Breast epithelium (tissue), 4 donors: ENCODE results near the gene MRPL49. TPM values are rescaled to one million over a fixed set of nuclear protein-coding genes. Genes with fewer than 3 reads are reported as not detected.

ENCODE experiments used
- DNase-seq, 2 donors: peaks; one replicate each; pipeline ENCODE4 v3.0.0-alpha.2; 2019; ENCODE audit warnings: low spot score in 2 of 2
- H3K27ac ChIP-seq, 2 donors: fragments of 200-600 bp; sonication (generic) in 1 of 2; one replicate each; pipeline ENCODE4 v1.5.1; 2016 to 2019; ENCODE audit warnings: mild to moderate bottlenecking in 1 of 2
- H3K27me3 ChIP-seq, 2 donors: fragments of 200-600 bp; sonication (generic) in 1 of 2; one replicate each; pipeline versions ENCODE4 v1.5.1 to v1.6.0; 2017 to 2019; ENCODE audit warnings: control low read depth in 1 of 2, mild to moderate bottlenecking in 1 of 2
- H3K36me3 ChIP-seq: fragments of 200-600 bp; one replicate; pipeline ENCODE4 v1.5.1; 2019
- H3K4me1 ChIP-seq, 2 donors: fragments of 200-600 bp; sonication (generic); one replicate each; pipeline ENCODE4 v1.5.1; 2016 to 2019; ENCODE audit warnings: control low read depth in 1 of 2
- H3K4me3 ChIP-seq, 3 donors: fragments of 200-600 bp; sonication (generic); 1 replicate in 2 of 3; 2 replicates in 1 of 3; pipeline ENCODE4 v1.5.1; 2016 to 2019; ENCODE audit warnings: mild to moderate bottlenecking in 3 of 3, moderate library complexity in 2 of 3
- H3K9me3 ChIP-seq, 2 donors: fragments of 200-600 bp; sonication (generic) in 1 of 2; one replicate each; pipeline ENCODE4 v1.5.1; 2016 to 2019; ENCODE audit warnings: control low read depth in 1 of 2
- CTCF ChIP-seq, 3 donors: fragments of 450-650 bp; IDR thresholded peaks; one replicate each; pipeline ENCODE4 v1.5.1; 2016 to 2017; ENCODE audit warnings: antibody characterized with exemption in 3 of 3, mild to moderate bottlenecking in 3 of 3, moderate library complexity in 3 of 3
- POLR2A ChIP-seq: fragments of 450-650 bp; IDR thresholded peaks from one replicate; pipeline ENCODE4 v1.6.1; 2016; ENCODE audit warnings: antibody characterized with exemption, mild to moderate bottlenecking, moderate library complexity
- POLR2AphosphoS5 ChIP-seq, 3 donors: sonication (generic); formaldehyde crosslinking; IDR thresholded peaks; one replicate each; pipeline ENCODE4 v1.6.1; 2017; ENCODE audit warnings: antibody characterized with exemption in 3 of 3
- intact Hi-C: fragments of 100-400 bp; cut with DNase I; formaldehyde crosslinking; loops from one replicate; pipeline ENCODE4 v1.15.1; 2023; ENCODE audit warnings: low total_unique reads
- total RNA-seq, 3 donors: library from RNA; depleted of rRNA; stranded (reverse); fragments of >200 nt; gene quantifications; one replicate each; pipeline ENCODE4 v1.1.0, GENCODE V29; 2016

Gene MRPL49
- total RNA-seq, 3 donors from 2014 or later: 66.2 to 92.6 (median 72.8) TPM

DNA sequence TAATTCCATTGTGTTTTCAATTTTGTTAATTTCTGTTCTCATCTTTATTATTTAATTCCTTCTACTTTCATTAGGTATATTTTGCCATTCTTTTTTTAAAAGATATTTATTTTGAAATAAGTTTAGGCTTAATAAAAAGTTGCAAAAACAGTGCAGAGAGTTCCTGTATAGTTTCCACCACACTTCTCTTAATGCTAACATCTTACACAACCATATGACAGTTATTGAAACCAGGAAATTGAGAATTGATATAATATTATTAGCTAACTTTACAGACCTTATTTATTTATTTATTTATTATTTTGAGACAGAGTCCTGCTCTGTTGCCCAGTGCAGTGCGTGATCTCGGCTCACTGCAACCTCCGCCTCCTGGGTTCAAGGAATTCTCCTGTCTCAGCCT, 34.1 kb downstream of the MRPL49 start:
- DNase-seq: no peak
- TF ChIP-seq POLR2AphosphoS5 (IDR thresholded peaks at IDR 0.05): no peak
- TF ChIP-seq POLR2A: no peak
- TF ChIP-seq CTCF (IDR thresholded peaks at IDR 0.05): no peak
- Histone ChIP-seq H3K36me3 (no peaks in the 10 kb centered on the region), H3K4me3 (no peak overlapping the region), H3K27ac (no peak overlapping the region), H3K4me1 (no peaks in the 10 kb centered on the region), H3K9me3 (no peaks in the 10 kb centered on the region), H3K27me3 (no peaks in the 10 kb centered on the region)
- intact Hi-C loops: no loop called here

DNA sequence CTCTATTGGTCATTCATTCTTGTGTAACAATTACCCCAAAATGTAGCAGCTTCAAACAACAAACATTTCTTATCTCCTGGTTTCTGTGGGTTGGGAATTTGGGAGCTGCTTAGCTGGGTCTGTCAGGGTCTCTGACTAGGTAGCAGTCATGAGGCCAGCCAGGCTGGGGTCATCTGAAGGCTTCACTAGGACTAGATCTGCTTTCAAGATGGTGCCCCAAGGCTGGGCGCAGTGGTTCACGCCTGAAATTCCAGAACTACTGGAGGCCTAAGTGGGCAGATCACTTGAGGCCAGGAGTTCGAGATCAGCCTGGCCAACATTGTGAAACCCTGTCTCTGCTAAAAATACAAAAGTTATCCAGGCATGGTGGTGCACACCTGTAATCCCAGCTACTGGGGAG, 34.8 kb downstream of the MRPL49 start:
- intact Hi-C loops: no loop called here
- H3K4me3 ChIP-seq: no peak overlapping the region
- H3K36me3 ChIP-seq: no peaks in the 10 kb centered on the region
- TF ChIP-seq CTCF (IDR thresholded peaks at IDR 0.05): no peak
- no peak for TF ChIP-seq POLR2A
- no peak for TF ChIP-seq POLR2AphosphoS5 (IDR thresholded peaks at IDR 0.05)
- H3K4me1 ChIP-seq: no peaks in the 10 kb centered on the region
- no peak for DNase-seq
- no peaks in the 10 kb centered on the region for H3K27me3 ChIP-seq
- no peaks in the 10 kb centered on the region for H3K9me3 ChIP-seq
- no peak overlapping the region for H3K27ac ChIP-seq

GRCh38 chr11:65157336-65157735, 35.2 kb downstream of the MRPL49 start:
- H3K4me1 ChIP-seq: no peaks in the 10 kb centered on the region
- TF ChIP-seq POLR2A (no peak), CTCF (IDR thresholded peaks at IDR 0.05) (no peak), POLR2AphosphoS5 (IDR thresholded peaks at IDR 0.05) (no peak)
- intact Hi-C loops: no loop called here
- H3K36me3 ChIP-seq: no peaks in the 10 kb centered on the region
- no peaks in the 10 kb centered on the region for H3K27me3 ChIP-seq
- no peaks in the 10 kb centered on the region for H3K9me3 ChIP-seq
- no peak overlapping the region for H3K27ac ChIP-seq
- no peak overlapping the region for H3K4me3 ChIP-seq
- DNase-seq: no peak

DNA sequence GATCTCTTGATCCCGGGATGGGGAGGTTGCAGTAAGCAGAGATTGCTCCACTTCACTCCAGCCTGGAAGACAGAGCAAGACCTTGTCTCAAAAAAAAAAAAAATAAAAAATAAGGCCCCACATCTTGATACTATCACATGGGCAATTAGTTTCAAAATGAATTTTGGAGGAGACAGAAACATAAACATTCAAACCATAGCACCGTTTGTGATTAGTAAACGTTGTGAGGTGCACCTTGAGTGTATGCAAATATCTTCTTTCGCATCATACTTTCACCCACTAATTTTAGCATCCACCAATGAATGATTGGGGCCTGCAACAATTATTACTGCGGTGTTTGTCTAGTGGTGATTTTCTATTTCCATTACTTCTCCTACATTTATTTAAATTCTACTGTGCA, 36.9 kb downstream of the MRPL49 start:
- no peak for TF ChIP-seq POLR2A
- TF ChIP-seq CTCF (IDR thresholded peaks at IDR 0.05): no peak
- TF ChIP-seq POLR2AphosphoS5 (IDR thresholded peaks at IDR 0.05): no peak
- H3K4me1 ChIP-seq: no peaks in the 10 kb centered on the region
- no peak overlapping the region for H3K4me3 ChIP-seq
- intact Hi-C loops: no loop called here
- no peak for DNase-seq
- H3K27me3 ChIP-seq: no peaks in the 10 kb centered on the region
- no peaks in the 10 kb centered on the region for H3K9me3 ChIP-seq
- H3K36me3 ChIP-seq: no peaks in the 10 kb centered on the region
- H3K27ac ChIP-seq: no peak overlapping the region

DNA sequence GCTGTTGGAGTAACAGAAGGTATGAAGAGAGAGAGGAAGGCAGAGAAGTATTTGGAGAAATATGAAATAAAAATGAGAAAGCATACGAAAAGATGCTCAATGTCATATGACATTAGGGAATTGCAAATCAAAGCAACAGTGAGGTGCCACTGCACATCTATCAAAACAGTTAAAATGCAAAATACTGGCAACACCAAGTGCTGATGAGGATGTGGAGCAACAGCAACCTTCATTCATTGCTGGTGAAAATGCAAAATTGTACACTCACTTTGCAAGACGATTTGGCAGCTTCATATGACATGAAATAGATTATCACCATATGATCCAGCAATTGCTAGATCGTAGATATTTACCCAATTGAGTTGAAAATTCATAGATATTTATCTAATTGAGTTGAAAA, 38.5 kb downstream of the MRPL49 start:
- Histone ChIP-seq H3K4me1 (no peaks in the 10 kb centered on the region), H3K36me3 (no peaks in the 10 kb centered on the region), H3K27ac (no peak overlapping the region), H3K4me3 (no peak overlapping the region), H3K27me3 (no peaks in the 10 kb centered on the region), H3K9me3 (no peaks in the 10 kb centered on the region)
- TF ChIP-seq POLR2A (no peak), CTCF (IDR thresholded peaks at IDR 0.05) (no peak), POLR2AphosphoS5 (IDR thresholded peaks at IDR 0.05) (no peak)
- intact Hi-C loops: no loop called here
- no peak for DNase-seq
